Astrocyte of the cerebellum (primary cell): ENCODE measurements around the gene RIT2.

Experiments used
- DNase-seq: peaks from one replicate; pipeline ENCODE4 v3.0.0-alpha.2; 2011; ENCODE audit warnings: low read depth
- H3K4me3 ChIP-seq: 2 replicates; pipeline ENCODE4 v1.5.1; 2011; ENCODE audit warnings: mild to moderate bottlenecking, low read depth, low read length, moderate library complexity
- in situ Hi-C: cut with HindIII; loops from 2 replicates; pipeline ENCODE4 v1.10.0; 2017; ENCODE audit warnings: low sequenced_read_pairs
- TF ChIP-seq, protein P1 (sequence below): IDR thresholded peaks from 2 replicates; pipeline ENCODE4 v1.5.1; 2012; ENCODE audit warnings: low read length, low read depth, moderate library complexity, mild to moderate bottlenecking; ENCODE audit errors: missing control alignments

The RIT2 gene

DNA sequence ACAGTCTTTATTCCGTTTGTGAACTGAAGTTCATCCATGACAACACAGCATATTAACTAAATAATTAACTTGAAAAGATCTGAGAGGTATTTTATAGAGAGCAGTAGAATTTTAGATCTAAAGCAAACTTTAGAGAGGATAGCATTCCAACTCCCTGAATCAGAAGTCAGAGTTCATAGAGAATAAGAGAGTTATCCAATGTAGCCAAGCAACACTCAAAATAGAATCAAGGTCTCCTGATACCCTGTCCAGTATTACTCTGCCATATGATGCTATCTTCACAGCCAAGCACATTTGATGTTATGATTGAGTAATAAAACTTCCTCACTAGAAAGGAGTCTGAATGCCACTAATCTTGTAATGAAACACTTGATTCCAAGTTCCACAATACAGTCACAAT is 55.5 kb downstream of the RIT2 start:
- peak; percentile 2 for DNase-seq
- in situ Hi-C loops, result no loop called here
- H3K4me3 ChIP-seq, result no peak overlapping the region
- TF ChIP-seq, protein P1, sequence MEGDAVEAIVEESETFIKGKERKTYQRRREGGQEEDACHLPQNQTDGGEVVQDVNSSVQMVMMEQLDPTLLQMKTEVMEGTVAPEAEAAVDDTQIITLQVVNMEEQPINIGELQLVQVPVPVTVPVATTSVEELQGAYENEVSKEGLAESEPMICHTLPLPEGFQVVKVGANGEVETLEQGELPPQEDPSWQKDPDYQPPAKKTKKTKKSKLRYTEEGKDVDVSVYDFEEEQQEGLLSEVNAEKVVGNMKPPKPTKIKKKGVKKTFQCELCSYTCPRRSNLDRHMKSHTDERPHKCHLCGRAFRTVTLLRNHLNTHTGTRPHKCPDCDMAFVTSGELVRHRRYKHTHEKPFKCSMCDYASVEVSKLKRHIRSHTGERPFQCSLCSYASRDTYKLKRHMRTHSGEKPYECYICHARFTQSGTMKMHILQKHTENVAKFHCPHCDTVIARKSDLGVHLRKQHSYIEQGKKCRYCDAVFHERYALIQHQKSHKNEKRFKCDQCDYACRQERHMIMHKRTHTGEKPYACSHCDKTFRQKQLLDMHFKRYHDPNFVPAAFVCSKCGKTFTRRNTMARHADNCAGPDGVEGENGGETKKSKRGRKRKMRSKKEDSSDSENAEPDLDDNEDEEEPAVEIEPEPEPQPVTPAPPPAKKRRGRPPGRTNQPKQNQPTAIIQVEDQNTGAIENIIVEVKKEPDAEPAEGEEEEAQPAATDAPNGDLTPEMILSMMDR, result no peak

DNA sequence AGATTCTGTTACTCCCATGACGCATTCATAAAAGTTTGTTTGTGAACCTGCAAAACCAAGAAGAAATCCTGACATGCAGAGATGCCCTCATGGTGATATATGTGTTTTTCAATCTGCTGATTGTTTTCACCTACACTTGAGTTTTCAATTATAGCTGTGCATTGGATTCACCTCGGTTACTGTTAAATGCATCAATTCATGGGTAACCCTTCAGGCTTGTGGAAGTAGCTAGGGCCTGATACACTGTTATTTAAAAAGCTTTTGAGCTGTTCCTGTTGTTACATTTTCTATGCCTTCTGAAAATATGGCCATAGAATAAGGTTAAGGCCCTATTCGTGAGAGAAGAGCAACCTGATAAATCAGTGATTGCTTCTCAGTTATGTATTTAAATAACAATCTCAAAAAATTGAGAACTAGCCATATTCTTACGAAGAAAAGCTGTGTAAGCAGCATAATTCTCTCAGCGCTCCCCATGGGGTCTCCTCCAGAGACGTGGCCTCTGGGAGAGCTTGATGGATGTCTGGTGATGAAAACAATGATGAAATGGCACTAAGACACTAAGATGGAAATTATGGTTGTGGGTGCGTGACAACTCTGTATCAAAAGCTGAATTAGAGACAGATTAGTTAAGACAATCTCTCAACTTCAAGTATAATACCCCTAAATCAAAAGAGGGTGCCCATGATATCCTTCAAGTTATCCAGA is 60.5 kb downstream of the RIT2 start:
- no peak for DNase-seq
- TF ChIP-seq, protein P1, result no peak
- in situ Hi-C loops, result no loop called here
- no peak overlapping the region for H3K4me3 ChIP-seq

- H3K4me3 ChIP-seq, result no peak overlapping the region
- in situ Hi-C loops, result no loop called here
- TF ChIP-seq, protein P1, result no peak
- DNase-seq, result peak; percentile 64
Measured at GRCh38 chr18:43049021-43049420, 66.5 kb downstream of the RIT2 start.

- DNase-seq, result no peak
- TF ChIP-seq, protein P1, result no peak
- in situ Hi-C loops, result no loop called here
- H3K4me3 ChIP-seq, result no peak overlapping the region
Measured at GRCh38 chr18:43046322-43046721, 69.2 kb downstream of the RIT2 start.

GRCh38 chr18:43043626-43044025 is 71.9 kb downstream of the RIT2 start:
- DNase-seq, result no peak
- in situ Hi-C loops, result no loop called here
- TF ChIP-seq, protein P1, result no peak
- no peak overlapping the region for H3K4me3 ChIP-seq

GRCh38 chr18:43040281-43040680 is 75.2 kb downstream of the RIT2 start:
- in situ Hi-C loops, result no loop called here
- no peak overlapping the region for H3K4me3 ChIP-seq
- no peak for DNase-seq
- TF ChIP-seq, protein P1, result no peak
